Activated T-helper 2 cell treated with anti-CD3 and anti-CD28 coated beads, Interferon-gamma antibody, Interleukin-2, Interleukin-4, amounts not matched to agents 10 μg/mL and 5 μg/mL and 100 μg/mL, durations not matched to agents 14 hours and 24 hours and 36 hours (primary cell): ENCODE data around the gene GPRC5B. TPM values are rescaled to one million over a fixed set of nuclear protein-coding genes. Genes with fewer than 3 reads are reported as not detected.

Experiments used
- DNase-seq: peaks from one replicate; pipeline ENCODE4 v3.0.0; 2021; ENCODE audit warnings: low spot score
- H3K27ac Mint-ChIP-seq: one replicate; pipeline ENCODE4 v1.8.0; 2021; ENCODE audit warnings: mixed read lengths
- H3K27me3 Mint-ChIP-seq: one replicate; pipeline ENCODE4 v1.8.0; 2021; ENCODE audit warnings: low read depth, mixed read lengths
- H3K36me3 Mint-ChIP-seq: one replicate; pipeline ENCODE4 v1.8.0; 2021; ENCODE audit warnings: low read depth, mixed read lengths
- H3K4me1 Mint-ChIP-seq: one replicate; pipeline ENCODE4 v1.8.0; 2021; ENCODE audit warnings: low read depth, mixed read lengths
- H3K4me3 Mint-ChIP-seq: one replicate; pipeline ENCODE4 v1.8.0; 2021; ENCODE audit warnings: low read depth, mild to moderate bottlenecking, moderate library complexity, mixed read lengths
- H3K9me3 Mint-ChIP-seq: one replicate; pipeline ENCODE4 v1.8.0; 2021; ENCODE audit warnings: mixed read lengths
- intact Hi-C: fragments of 100-400 bp; cut with micrococcal nuclease; formaldehyde crosslinking; loops from one replicate; pipeline ENCODE4 v1.15.1; 2023
- total RNA-seq: library from RNA; stranded (reverse); gene quantifications from 2 replicates; pipeline ENCODE4 v1.2.3, GENCODE V29; 2022

GPRC5B gene
- total RNA-seq, 1 donor from 2014 or later: not detected

GRCh38 chr16:19911204-19911603 lies 26.6 kb upstream of the GPRC5B start:
- Mint-ChIP-seq H3K4me3 (no peak overlapping the region), H3K4me1 (peaks cover 7% of the 10 kb centered on the region), H3K36me3 (no peaks in the 10 kb centered on the region), H3K27ac (no peak overlapping the region), H3K27me3 (peaks cover 5% of the 10 kb centered on the region), H3K9me3 (no peaks in the 10 kb centered on the region)
- no peak for DNase-seq
- intact Hi-C loops: no loop called here

DNA sequence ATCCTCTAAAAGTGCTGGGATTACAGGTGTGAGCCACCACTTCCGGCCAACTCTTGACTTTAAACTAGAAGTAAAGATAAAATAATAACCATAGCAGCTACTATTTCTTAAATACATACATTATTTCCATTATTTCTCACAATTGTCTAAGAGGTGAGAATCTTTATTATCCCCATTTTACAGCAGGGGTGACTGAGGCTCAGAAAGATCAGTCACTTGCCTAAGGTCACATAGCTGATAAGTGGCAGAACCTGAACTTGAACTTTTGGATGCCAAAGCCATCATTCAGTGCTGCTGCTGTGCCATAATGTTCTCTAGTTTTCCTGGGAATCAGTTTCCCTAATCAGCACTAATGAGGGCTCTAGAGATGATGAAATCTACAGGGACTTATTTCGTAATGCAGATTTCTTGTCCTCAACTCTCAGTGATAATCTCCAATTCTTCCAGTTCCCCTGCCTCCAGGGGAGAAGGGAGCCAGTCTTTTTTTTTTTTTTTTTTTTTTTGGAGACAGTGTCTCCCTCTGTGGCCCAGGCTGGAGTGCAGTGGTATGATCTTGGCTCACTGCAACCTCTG lies 25.2 kb upstream of the GPRC5B start:
- Mint-ChIP-seq H3K27ac (no peak overlapping the region), H3K9me3 (no peaks in the 10 kb centered on the region), H3K27me3 (peaks cover 5% of the 10 kb centered on the region), H3K36me3 (no peaks in the 10 kb centered on the region), H3K4me1 (peaks cover 7% of the 10 kb centered on the region), H3K4me3 (no peak overlapping the region)
- intact Hi-C loops: no loop called here
- DNase-seq: no peak

DNA sequence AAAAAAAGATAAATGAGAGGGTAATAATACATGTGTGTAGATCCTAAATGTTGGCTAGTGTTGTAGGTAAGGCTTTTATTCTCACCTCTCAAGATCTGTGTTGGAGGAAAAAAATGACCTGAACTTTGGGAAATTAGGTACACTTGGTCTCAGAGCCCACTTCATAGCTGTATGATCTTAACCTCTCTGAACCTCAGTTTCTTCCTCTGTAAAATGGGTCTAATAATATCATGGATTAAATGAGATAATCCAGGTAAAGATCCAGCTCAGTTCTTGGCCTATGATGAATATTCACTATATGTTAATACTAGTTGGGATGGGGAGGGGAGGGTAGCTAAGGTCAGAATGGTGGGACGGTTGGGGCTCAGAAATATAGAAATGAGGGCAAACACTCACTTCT lies 24.3 kb upstream of the GPRC5B start:
- Mint-ChIP-seq H3K36me3 (no peaks in the 10 kb centered on the region), H3K9me3 (no peaks in the 10 kb centered on the region), H3K27me3 (peaks cover 5% of the 10 kb centered on the region), H3K4me1 (peaks cover 7% of the 10 kb centered on the region), H3K4me3 (no peak overlapping the region), H3K27ac (no peak overlapping the region)
- intact Hi-C loops: no loop called here
- DNase-seq: no peak

GRCh38 chr16:19907161-19907992 lies 22.7 kb upstream of the GPRC5B start:
- Mint-ChIP-seq H3K4me1 (peaks cover 7% of the 10 kb centered on the region), H3K4me3 (no peak overlapping the region), H3K27me3 (peaks cover 5% of the 10 kb centered on the region), H3K27ac (no peak overlapping the region), H3K36me3 (no peaks in the 10 kb centered on the region), H3K9me3 (no peaks in the 10 kb centered on the region)
- DNase-seq: peak; percentile 61
- intact Hi-C loops: loop anchor here (1.0 kb wide), 2 partner anchors 393 to 476 kb away; no protein-coding TSS in a partner anchor

DNA sequence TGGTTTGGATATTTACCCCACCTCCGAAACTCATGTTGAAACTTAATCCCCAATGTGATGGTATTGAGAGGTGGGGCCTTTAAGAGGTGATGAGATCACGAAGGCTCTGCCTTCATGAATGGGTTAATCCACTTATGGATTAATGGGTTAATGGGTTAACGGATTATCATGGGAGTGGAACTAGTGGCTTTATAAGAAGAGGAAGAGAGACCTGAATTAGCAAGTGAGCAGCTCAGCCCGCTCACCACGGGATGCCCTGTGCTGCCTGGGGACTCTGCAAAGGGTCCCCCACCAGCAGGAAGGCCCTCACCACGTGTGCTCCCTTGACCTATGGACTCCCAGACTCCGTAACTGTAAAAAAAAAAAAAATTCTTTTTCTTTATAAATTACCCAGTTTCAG lies 16.5 kb upstream of the GPRC5B start:
- Mint-ChIP-seq H3K27me3 (peaks cover 3% of the 10 kb centered on the region), H3K4me3 (no peak overlapping the region)

DNA sequence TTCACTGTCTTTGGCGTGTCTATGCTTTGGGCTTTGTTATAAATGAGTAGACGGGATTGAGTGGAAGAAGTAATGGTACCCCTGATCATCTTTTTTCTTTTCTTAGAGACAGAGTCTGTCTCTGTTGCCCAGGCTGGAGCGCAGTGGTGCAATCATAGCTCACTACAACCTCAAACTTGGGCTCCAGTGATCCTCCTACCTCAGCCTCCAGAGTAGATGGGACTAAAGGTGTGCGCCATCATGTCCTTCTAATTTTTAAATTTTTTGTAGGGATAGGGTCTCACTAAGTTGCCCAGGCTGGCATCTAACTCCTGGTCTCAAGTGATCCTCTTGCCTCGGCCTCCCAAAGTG lies 14.9 kb upstream of the GPRC5B start:
- Mint-ChIP-seq H3K4me1 (no peaks in the 10 kb centered on the region), H3K27ac (no peak overlapping the region), H3K4me3 (no peak overlapping the region), H3K9me3 (no peaks in the 10 kb centered on the region), H3K36me3 (no peaks in the 10 kb centered on the region), H3K27me3 (peaks cover 3% of the 10 kb centered on the region)
- intact Hi-C loops: no loop called here
- no peak for DNase-seq

More for the DNA sequence above, 16.5 kb upstream of the GPRC5B start:
- no peak overlapping the region for H3K27ac Mint-ChIP-seq
- H3K4me1 Mint-ChIP-seq: no peaks in the 10 kb centered on the region
- no peak for DNase-seq
- intact Hi-C loops: no loop called here
- H3K9me3 Mint-ChIP-seq: no peaks in the 10 kb centered on the region
- H3K36me3 Mint-ChIP-seq: no peaks in the 10 kb centered on the region

GRCh38 chr16:19898924-19899604 lies 14.4 kb upstream of the GPRC5B start:
- peak; percentile 21 for DNase-seq
- no peak overlapping the region for H3K4me3 Mint-ChIP-seq
- peaks cover 3% of the 10 kb centered on the region for H3K27me3 Mint-ChIP-seq
- no peak overlapping the region for H3K27ac Mint-ChIP-seq
- no peaks in the 10 kb centered on the region for H3K9me3 Mint-ChIP-seq
- intact Hi-C loops: no loop called here
- no peaks in the 10 kb centered on the region for H3K36me3 Mint-ChIP-seq
- H3K4me1 Mint-ChIP-seq: no peaks in the 10 kb centered on the region

GRCh38 chr16:19898166-19898565 lies 13.5 kb upstream of the GPRC5B start:
- Mint-ChIP-seq H3K36me3 (no peaks in the 10 kb centered on the region), H3K27ac (no peak overlapping the region), H3K27me3 (peaks cover 3% of the 10 kb centered on the region), H3K4me3 (no peak overlapping the region), H3K4me1 (no peaks in the 10 kb centered on the region), H3K9me3 (no peaks in the 10 kb centered on the region)
- intact Hi-C loops: no loop called here
- DNase-seq: no peak

GRCh38 chr16:19896951-19897350 lies 12.3 kb upstream of the GPRC5B start:
- intact Hi-C loops: no loop called here
- Mint-ChIP-seq H3K27me3 (peaks cover 3% of the 10 kb centered on the region), H3K4me3 (no peak overlapping the region), H3K36me3 (no peaks in the 10 kb centered on the region), H3K4me1 (no peaks in the 10 kb centered on the region), H3K9me3 (no peaks in the 10 kb centered on the region), H3K27ac (no peak overlapping the region)
- DNase-seq: no peak

- no peaks in the 10 kb centered on the region for H3K9me3 Mint-ChIP-seq
- H3K4me1 Mint-ChIP-seq: no peaks in the 10 kb centered on the region
- peaks cover 3% of the 10 kb centered on the region for H3K27me3 Mint-ChIP-seq
- intact Hi-C loops: no loop called here
- DNase-seq: no peak
- no peaks in the 10 kb centered on the region for H3K36me3 Mint-ChIP-seq
- H3K27ac Mint-ChIP-seq: no peak overlapping the region
- H3K4me3 Mint-ChIP-seq: no peak overlapping the region
These were observed 9.9 kb upstream of the GPRC5B start for GRCh38 chr16:19894586-19894985.

DNA sequence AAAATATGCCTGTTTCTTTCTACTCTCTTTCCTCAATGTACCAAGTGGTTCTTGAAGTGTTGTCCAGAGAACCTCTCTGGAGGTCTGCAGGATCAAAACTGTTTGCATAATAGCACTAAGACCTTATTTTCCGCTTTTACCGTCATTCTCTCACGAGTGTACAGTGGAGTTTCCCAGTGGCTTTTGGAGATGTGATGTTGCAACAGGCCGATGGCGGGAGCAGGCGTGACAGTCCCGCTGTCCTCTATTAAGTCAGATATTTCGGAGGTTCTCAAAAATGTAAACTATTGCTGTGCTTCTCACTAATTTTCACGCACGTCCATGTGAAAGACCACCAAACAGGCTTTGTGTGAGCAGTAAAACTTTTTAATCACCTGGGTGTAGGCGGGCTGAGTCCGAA lies 8.3 kb upstream of the GPRC5B start:
- DNase-seq: no peak
- intact Hi-C loops: no loop called here
- no peaks in the 10 kb centered on the region for H3K9me3 Mint-ChIP-seq
- H3K4me3 Mint-ChIP-seq: no peak overlapping the region
- no peaks in the 10 kb centered on the region for H3K36me3 Mint-ChIP-seq
- H3K27ac Mint-ChIP-seq: no peak overlapping the region
- H3K27me3 Mint-ChIP-seq: no peaks in the 10 kb centered on the region
- H3K4me1 Mint-ChIP-seq: peaks cover 5% of the 10 kb centered on the region

DNA sequence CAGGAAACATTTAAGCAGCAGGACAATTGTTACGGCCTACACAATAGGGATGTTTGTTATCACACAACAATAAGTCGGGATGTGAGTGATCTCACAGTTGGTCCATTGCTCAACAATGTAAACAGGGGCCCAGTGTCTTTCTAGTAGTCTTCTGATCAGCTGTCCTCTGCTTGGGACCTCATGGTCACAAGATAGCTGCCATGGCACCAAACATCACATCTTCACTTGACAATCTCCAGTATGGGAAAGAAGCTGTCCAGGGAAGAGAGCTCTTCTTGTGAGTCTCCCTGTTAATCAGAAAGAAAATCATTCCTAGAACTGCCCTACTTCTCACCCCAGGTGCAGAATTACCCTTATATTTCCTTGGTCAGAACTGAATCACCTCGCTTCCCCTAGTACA lies 6.3 kb upstream of the GPRC5B start:
- Mint-ChIP-seq H3K9me3 (no peaks in the 10 kb centered on the region), H3K36me3 (no peaks in the 10 kb centered on the region), H3K27me3 (peaks cover 4% of the 10 kb centered on the region), H3K4me3 (no peak overlapping the region), H3K4me1 (peaks cover 13% of the 10 kb centered on the region), H3K27ac (no peak overlapping the region)
- intact Hi-C loops: no loop called here
- DNase-seq: no peak

DNA sequence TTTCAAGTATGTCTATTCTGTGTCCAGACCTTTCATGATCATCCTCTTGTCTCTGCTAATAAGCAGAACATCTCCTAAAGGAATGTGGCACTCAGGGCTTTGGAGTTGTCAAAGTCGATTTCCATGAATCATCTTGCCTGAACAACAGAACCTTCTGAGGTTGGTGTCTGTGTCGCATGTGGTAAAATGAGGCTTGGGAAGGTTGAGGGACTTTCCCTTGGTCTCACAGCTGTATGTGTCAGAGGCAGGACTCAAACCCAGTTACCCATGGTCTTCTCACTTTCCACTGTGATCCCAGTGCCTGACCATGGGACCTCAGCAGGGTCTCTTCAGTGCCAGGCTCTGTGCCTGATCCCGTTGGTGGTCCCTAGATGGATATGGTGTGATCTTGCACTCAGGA lies 4.2 kb upstream of the GPRC5B start:
- H3K9me3 Mint-ChIP-seq: no peaks in the 10 kb centered on the region
- H3K27me3 Mint-ChIP-seq: peaks cover 20% of the 10 kb centered on the region
- H3K27ac Mint-ChIP-seq: no peak overlapping the region
- no peaks in the 10 kb centered on the region for H3K36me3 Mint-ChIP-seq
- H3K4me3 Mint-ChIP-seq: no peak overlapping the region
- no peak for DNase-seq
- peaks cover 23% of the 10 kb centered on the region for H3K4me1 Mint-ChIP-seq
- intact Hi-C loops: loop anchor here (5.0 kb wide), 1 partner anchor 172 kb away; the partner anchor contains the start of genes IQCK and KNOP1
